LNCAP (cell line): ENCODE measurements around the gene PDLIM4.

Experiments used
- CTCF ChIP-seq: fragments of 450-650 bp; IDR thresholded peaks from 2 replicates; pipeline ENCODE4 v1.5.1; 2017; ENCODE audit warnings: mild to moderate bottlenecking

Gene PDLIM4

GRCh38 chr5:132277971-132278853 lies 20.7 kb downstream of the PDLIM4 start:
- no peak for TF ChIP-seq CTCF

GRCh38 chr5:132279801-132280200 lies 22.3 kb downstream of the PDLIM4 start:
- no peak for TF ChIP-seq CTCF

GRCh38 chr5:132280371-132281240 lies 23.1 kb downstream of the PDLIM4 start:
- no peak for TF ChIP-seq CTCF

- TF ChIP-seq CTCF = no peak
Measured at GRCh38 chr5:132281856-132282614, 24.5 kb downstream of the PDLIM4 start.

- peak; percentile 43; the same call in 1 of the 2 replicates for TF ChIP-seq CTCF
Measured at GRCh38 chr5:132283423-132284043, 26.0 kb downstream of the PDLIM4 start.

GRCh38 chr5:132289097-132289496 lies 31.6 kb downstream of the PDLIM4 start:
- no peak for TF ChIP-seq CTCF

GRCh38 chr5:132291026-132291425 lies 33.5 kb downstream of the PDLIM4 start:
- no peak for TF ChIP-seq CTCF
